Retinal pigment epithelial cell (primary cell): ENCODE measurements around the gene CLIP1.

Experiments
- DNase-seq: peaks from one replicate; pipeline ENCODE4 v3.0.0-alpha.2; 2010; ENCODE audit warnings: low read depth
- H3K4me3 ChIP-seq: 2 replicates; pipeline ENCODE4 v1.5.1; 2011; ENCODE audit warnings: mild to moderate bottlenecking, low read length, control low read depth, moderate library complexity
- CTCF ChIP-seq: conservative IDR thresholded peaks from 2 replicates; pipeline ENCODE4 v1.5.1; 2011; ENCODE audit warnings: low read depth, low read length, control low read depth, inconsistent platforms

Gene CLIP1

GRCh38 chr12:122306407-122306806, 116.1 kb downstream of the CLIP1 start:
- no peak for DNase-seq
- TF ChIP-seq CTCF: no peak
- H3K4me3 ChIP-seq: no peak overlapping the region

- no peak for DNase-seq
- no peak overlapping the region for H3K4me3 ChIP-seq
- no peak for TF ChIP-seq CTCF
These were observed 117.5 kb downstream of the CLIP1 start for GRCh38 chr12:122304924-122305323.

- TF ChIP-seq CTCF: no peak
- no peak overlapping the region for H3K4me3 ChIP-seq
- no peak for DNase-seq
These were observed 119.4 kb downstream of the CLIP1 start for GRCh38 chr12:122303068-122303467.

- H3K4me3 ChIP-seq: no peak overlapping the region
- no peak for DNase-seq
- no peak for TF ChIP-seq CTCF
These were observed 124.3 kb downstream of the CLIP1 start for GRCh38 chr12:122298071-122298748.

GRCh38 chr12:122297494-122297893, 125.0 kb downstream of the CLIP1 start:
- H3K4me3 ChIP-seq: no peak overlapping the region
- TF ChIP-seq CTCF: no peak
- no peak for DNase-seq

GRCh38 chr12:122295877-122296276, 126.6 kb downstream of the CLIP1 start:
- TF ChIP-seq CTCF: no peak
- no peak for DNase-seq
- H3K4me3 ChIP-seq: no peak overlapping the region

GRCh38 chr12:122293081-122293480, 129.4 kb downstream of the CLIP1 start:
- no peak for DNase-seq
- no peak overlapping the region for H3K4me3 ChIP-seq
- no peak for TF ChIP-seq CTCF
